PC-3 (cell line): Measurements from ENCODE around the gene IGSF22. TPM values are rescaled to one million over a fixed set of nuclear protein-coding genes. Genes with fewer than 3 reads are reported as not detected.

Experiments
- ATAC-seq: fragments of 200-7000 bp; cut with Tn5 transposase; 2 replicates; pipeline ENCODE4 v1.9.1; 2020; ENCODE audit warnings: mild to moderate bottlenecking, moderate library complexity
- BruUV-seq: library from RNA; stranded (reverse); fragments of 400-500 nt; replicated peaks from 2 replicates; lab custom pipeline; 2021; lab: Mats Ljungman, UMichigan
- CTCF ChIA-PET: fragments of 300-600 bp; sonication (Branson Sonifier 250); formaldehyde crosslinking; loops from one replicate; lab custom pipeline; 2022; ENCODE audit warnings: antibody characterized with exemption; lab: Charles Lee
- POLR2A ChIA-PET: fragments of 300-600 bp; sonication (Branson Sonifier 250); formaldehyde crosslinking; loops from one replicate; lab custom pipeline; 2022; ENCODE audit warnings: antibody characterized with exemption; ENCODE audit not compliant: unreplicated experiment; lab: Charles Lee
- DNase-seq: peaks from one replicate; pipeline ENCODE4 v3.0.0-alpha.2; 2015
- H2AFZ ChIP-seq: fragments of 300-600 bp; sonication (generic); 2 replicates; pipeline ENCODE4 v1.6.0; 2016; ENCODE audit warnings: antibody characterized with exemption, low read length
- H3F3A ChIP-seq: fragments of 300-600 bp; sonication (generic); one replicate; pipeline ENCODE4 v1.6.0; 2017; ENCODE audit warnings: antibody characterized with exemption, low read length, control low read depth, mild to moderate bottlenecking; ENCODE audit not compliant: unreplicated experiment
- H3K27ac ChIP-seq: fragments of 300-600 bp; sonication (generic); 2 replicates; pipeline ENCODE4 v1.5.1; 2016; ENCODE audit warnings: mild to moderate bottlenecking, low read length
- H3K27me3 ChIP-seq: fragments of 300-600 bp; sonication (generic); 2 replicates; pipeline ENCODE4 v1.6.1; 2016; ENCODE audit warnings: low read length, mixed read lengths
- H3K36me3 ChIP-seq: fragments of 300-600 bp; sonication (generic); 2 replicates; pipeline ENCODE4 v1.6.1; 2016; ENCODE audit warnings: low read depth, mixed run types, low read length, mixed read lengths
- H3K4me1 ChIP-seq: fragments of 300-600 bp; sonication (generic); 2 replicates; pipeline ENCODE4 v1.5.1; 2016; ENCODE audit warnings: low read length; ENCODE audit not compliant: insufficient read depth
- H3K4me2 ChIP-seq: fragments of 300-600 bp; sonication (generic); 2 replicates; pipeline ENCODE4 v1.6.0; 2016; ENCODE audit warnings: low read length
- H3K4me3 ChIP-seq: fragments of 300-600 bp; sonication (generic); 2 replicates; pipeline ENCODE4 v1.5.1; 2016; ENCODE audit warnings: mild to moderate bottlenecking, low read length, mixed read lengths
- H3K79me2 ChIP-seq: fragments of 300-600 bp; sonication (generic); 2 replicates; pipeline ENCODE4 v1.6.1; 2017; ENCODE audit warnings: low read length, mixed read lengths
- H3K9ac ChIP-seq: fragments of 300-600 bp; sonication (generic); 2 replicates; pipeline ENCODE4 v1.6.0; 2016; ENCODE audit warnings: mild to moderate bottlenecking, low read length
- H3K9me2 ChIP-seq: fragments of 300-600 bp; sonication (generic); replicated peaks from 2 replicates; pipeline ENCODE4 v1.6.1; 2016; ENCODE audit warnings: mixed run types, low read length, mixed read lengths
- H3K9me3 ChIP-seq: fragments of 300-600 bp; sonication (generic); 2 replicates; pipeline ENCODE4 v1.6.1; 2016; ENCODE audit warnings: low read length, mixed read lengths
- H4K20me1 ChIP-seq: fragments of 300-600 bp; sonication (generic); 2 replicates; pipeline ENCODE4 v1.6.1; 2016; ENCODE audit warnings: low read length, mixed read lengths
- CTCF ChIP-seq: fragments of 300-600 bp; sonication (generic); conservative IDR thresholded peaks from 2 replicates; pipeline ENCODE4 v1.5.1; 2017; ENCODE audit warnings: antibody characterized with exemption, low read depth, mild to moderate bottlenecking, low read length
- EZH2 ChIP-seq: fragments of 300-600 bp; sonication (generic); IDR thresholded peaks from one replicate; pipeline ENCODE4 v1.6.1; 2017; ENCODE audit warnings: antibody characterized with exemption, mild to moderate bottlenecking, low read length; ENCODE audit not compliant: unreplicated experiment
- EZH2phosphoT487 ChIP-seq: fragments of 300-600 bp; sonication (generic); IDR thresholded peaks from 2 replicates; pipeline ENCODE4 v1.6.1; 2018; ENCODE audit warnings: mild to moderate bottlenecking, antibody characterized with exemption, low read length, borderline replicate concordance
- intact Hi-C: fragments of 100-400 bp; cut with micrococcal nuclease; formaldehyde crosslinking; loops from 2 replicates; pipeline ENCODE4 v1.9.0; 2023
- total RNA-seq: library from RNA; depleted of rRNA; stranded (reverse); fragments of >200 nt; gene quantifications from 2 replicates; pipeline ENCODE4 v1.2.3, GENCODE V29; 2014

IGSF22 gene
- total RNA-seq, 1 experiment from 2014 or later = not detected

GRCh38 chr11:18741783-18742182, 15.8 kb upstream of the IGSF22 start:
- ATAC-seq (no peak), DNase-seq (no peak)
- no peak overlapping the region for H3K4me3 ChIP-seq
- TF ChIP-seq EZH2 (no peak), CTCF (0 out of 2 replicates have a peak, but pooled peaks have one; percentile 14), EZH2phosphoT487 (no peak)
- H3K79me2 ChIP-seq = no peaks in the 10 kb centered on the region
- CTCF ChIA-PET = no interaction called here
- H3K27ac ChIP-seq = no peak overlapping the region
- no peaks in the 10 kb centered on the region for H3K36me3 ChIP-seq
- no peak overlapping the region for H3K9ac ChIP-seq
- intact Hi-C loops = no loop called here
- H4K20me1 ChIP-seq = no peaks in the 10 kb centered on the region
- H3F3A ChIP-seq = no peaks in the 10 kb centered on the region
- H3K9me3 ChIP-seq = no peaks in the 10 kb centered on the region
- H3K9me2 ChIP-seq = no peaks in the 10 kb centered on the region
- H3K27me3 ChIP-seq = no peaks in the 10 kb centered on the region
- H3K4me2 ChIP-seq = no peak overlapping the region
- POLR2A ChIA-PET = no interaction called here
- no TSS peak for BruUV-seq
- H2AFZ ChIP-seq = no peak overlapping the region
- H3K4me1 ChIP-seq = no peaks in the 10 kb centered on the region

- no peaks in the 10 kb centered on the region for H3K4me1 ChIP-seq
- ATAC-seq (no peak), DNase-seq (no peak)
- no TSS peak for BruUV-seq
- H3K27ac ChIP-seq = no peak overlapping the region
- no peak overlapping the region for H2AFZ ChIP-seq
- no peaks in the 10 kb centered on the region for H3K9me3 ChIP-seq
- no peaks in the 10 kb centered on the region for H3K9me2 ChIP-seq
- CTCF ChIA-PET = no interaction called here
- intact Hi-C loops = no loop called here
- no peak overlapping the region for H3K9ac ChIP-seq
- no peaks in the 10 kb centered on the region for H3K27me3 ChIP-seq
- no peaks in the 10 kb centered on the region for H3F3A ChIP-seq
- H3K4me2 ChIP-seq = no peak overlapping the region
- no peak overlapping the region for H3K4me3 ChIP-seq
- no peaks in the 10 kb centered on the region for H3K79me2 ChIP-seq
- no peaks in the 10 kb centered on the region for H4K20me1 ChIP-seq
- POLR2A ChIA-PET = interaction anchor here (0.6 kb wide), 1 partner anchor 55 kb away, joined by 4 read pairs; no protein-coding TSS in a partner anchor
- no peaks in the 10 kb centered on the region for H3K36me3 ChIP-seq
- TF ChIP-seq EZH2phosphoT487 (no peak), CTCF (no peak), EZH2 (no peak)
Measured at GRCh38 chr11:18739685-18740084, 13.7 kb upstream of the IGSF22 start.

- Histone ChIP-seq H4K20me1 (no peaks in the 10 kb centered on the region), H3K9me3 (no peaks in the 10 kb centered on the region), H3K79me2 (no peaks in the 10 kb centered on the region), H3K27me3 (no peaks in the 10 kb centered on the region), H3K4me2 (no peak overlapping the region), H3K9ac (no peak overlapping the region), H3F3A (no peaks in the 10 kb centered on the region), H3K4me1 (no peaks in the 10 kb centered on the region), H3K4me3 (no peak overlapping the region), H3K27ac (no peak overlapping the region), H2AFZ (no peak overlapping the region), H3K9me2 (no peaks in the 10 kb centered on the region), H3K36me3 (no peaks in the 10 kb centered on the region)
- intact Hi-C loops = no loop called here
- TF ChIP-seq CTCF (no peak), EZH2phosphoT487 (no peak), EZH2 (no peak)
- ATAC-seq (no peak), DNase-seq (no peak)
- POLR2A ChIA-PET = no interaction called here
- no TSS peak for BruUV-seq
- CTCF ChIA-PET = no interaction called here
Measured at GRCh38 chr11:18737642-18738041, 11.7 kb upstream of the IGSF22 start.
